Sigmoid colon (tissue), 4 donors: Measurements from ENCODE around the gene HEATR5B.

ENCODE experiments used
- CTCF ChIP-seq, 4 experiments: fragments of 450-650 bp in 3 of 4; fragments of 200-600 bp in 1 of 4; IDR thresholded peaks; one replicate each; pipeline ENCODE4 v1.5.1; 2016 to 2019; ENCODE audit warnings: antibody characterized with exemption in 4 of 4, mild to moderate bottlenecking in 3 of 4, moderate library complexity in 2 of 4
- POLR2A ChIP-seq, 2 donors: fragments of 450-650 bp; IDR thresholded peaks; one replicate each; pipeline ENCODE4 v1.6.1; 2016; ENCODE audit warnings: antibody characterized with exemption in 2 of 2, mild to moderate bottlenecking in 2 of 2, moderate library complexity in 2 of 2
- POLR2AphosphoS5 ChIP-seq, 4 donors: sonication (generic); formaldehyde crosslinking; IDR thresholded peaks; one replicate each; pipeline ENCODE4 v1.6.1; 2017; ENCODE audit warnings: antibody characterized with exemption in 4 of 4

GRCh38 chr2:36941867-36942266 lies 142.3 kb downstream of the HEATR5B start:
- TF ChIP-seq POLR2A (IDR thresholded peaks at IDR 0.05) (no peak), POLR2AphosphoS5 (IDR thresholded peaks at IDR 0.05) (no peak), CTCF (IDR thresholded peaks at IDR 0.05) (no peak)
